ENCODE results near the gene LIN28B.

LIN28B gene

DNA sequence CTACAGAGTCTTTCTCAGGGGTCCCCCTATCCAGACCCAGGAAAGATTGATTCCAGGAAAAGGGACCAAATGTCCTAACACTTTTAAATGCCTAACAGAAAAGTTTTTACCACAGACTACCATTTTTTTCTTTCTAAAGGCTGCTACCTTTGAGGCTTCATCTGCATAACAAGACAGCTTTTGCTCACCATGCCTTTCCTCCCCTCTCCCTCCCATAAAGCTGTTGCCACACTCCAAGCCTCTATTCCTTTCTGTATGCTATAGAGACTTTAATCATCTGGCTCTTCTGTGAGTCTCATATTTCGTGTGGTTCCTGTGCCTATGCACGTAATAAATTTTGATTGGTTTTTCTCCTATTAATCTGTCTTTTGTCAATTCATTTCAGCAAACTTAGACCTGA lies 26.0 kb upstream of the LIN28B start:
- no peak for DNase-seq (ENCODE audit: low read depth, low spot score)
- in situ Hi-C loops (cut with HindIII; ENCODE audit: low sequenced_read_pairs), result no loop called here
- TF ChIP-seq, protein P1, sequence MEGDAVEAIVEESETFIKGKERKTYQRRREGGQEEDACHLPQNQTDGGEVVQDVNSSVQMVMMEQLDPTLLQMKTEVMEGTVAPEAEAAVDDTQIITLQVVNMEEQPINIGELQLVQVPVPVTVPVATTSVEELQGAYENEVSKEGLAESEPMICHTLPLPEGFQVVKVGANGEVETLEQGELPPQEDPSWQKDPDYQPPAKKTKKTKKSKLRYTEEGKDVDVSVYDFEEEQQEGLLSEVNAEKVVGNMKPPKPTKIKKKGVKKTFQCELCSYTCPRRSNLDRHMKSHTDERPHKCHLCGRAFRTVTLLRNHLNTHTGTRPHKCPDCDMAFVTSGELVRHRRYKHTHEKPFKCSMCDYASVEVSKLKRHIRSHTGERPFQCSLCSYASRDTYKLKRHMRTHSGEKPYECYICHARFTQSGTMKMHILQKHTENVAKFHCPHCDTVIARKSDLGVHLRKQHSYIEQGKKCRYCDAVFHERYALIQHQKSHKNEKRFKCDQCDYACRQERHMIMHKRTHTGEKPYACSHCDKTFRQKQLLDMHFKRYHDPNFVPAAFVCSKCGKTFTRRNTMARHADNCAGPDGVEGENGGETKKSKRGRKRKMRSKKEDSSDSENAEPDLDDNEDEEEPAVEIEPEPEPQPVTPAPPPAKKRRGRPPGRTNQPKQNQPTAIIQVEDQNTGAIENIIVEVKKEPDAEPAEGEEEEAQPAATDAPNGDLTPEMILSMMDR (IDR thresholded peaks at IDR 0.05; ENCODE audit: low read depth, low read length), result no peak
- no peak overlapping the region for H3K4me3 ChIP-seq (ENCODE audit: low read depth, low read length)

DNA sequence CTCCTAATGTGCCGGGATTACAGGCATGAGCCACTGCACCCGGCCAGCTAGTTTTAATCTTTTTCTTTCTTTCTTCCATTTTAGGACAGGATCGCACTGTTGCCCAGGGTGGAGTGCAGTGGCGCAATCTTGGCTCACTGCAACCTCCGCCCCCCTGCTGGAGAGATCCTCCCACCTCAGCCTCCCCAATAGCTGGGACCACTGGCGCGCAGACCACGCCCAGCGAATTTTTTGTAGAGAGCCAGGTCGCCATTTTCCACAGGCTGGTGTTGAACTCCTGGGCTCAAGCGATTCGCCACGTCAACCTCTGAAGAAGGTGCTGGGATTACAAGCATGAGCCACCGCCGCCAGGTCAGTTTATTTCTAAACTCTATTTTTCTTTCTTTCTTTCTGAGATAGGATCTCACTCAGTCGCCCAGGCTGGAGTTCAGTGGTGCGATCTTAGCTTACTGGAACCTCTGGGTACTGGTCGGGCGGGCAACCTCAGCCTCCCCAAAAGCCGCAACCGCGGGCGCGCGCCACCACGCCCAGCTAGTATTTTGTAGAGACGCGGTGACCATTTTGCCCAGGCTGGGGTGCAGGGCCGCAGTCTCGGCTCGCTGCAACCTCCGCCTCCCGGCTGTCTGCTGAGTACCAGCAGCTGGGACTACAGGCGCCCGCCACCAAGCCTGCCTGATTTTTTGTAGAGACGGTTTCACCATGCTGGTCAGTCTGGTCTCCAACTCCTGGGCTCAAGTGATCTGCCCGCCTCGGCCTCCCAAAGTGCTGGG lies 20.0 kb upstream of the LIN28B start:
- DNase-seq (ENCODE audit: low read depth, low spot score), result no peak
- TF ChIP-seq, protein P1 (IDR thresholded peaks at IDR 0.05; ENCODE audit: low read depth, low read length), result no peak
- in situ Hi-C loops (cut with HindIII; ENCODE audit: low sequenced_read_pairs), result no loop called here
- no peak overlapping the region for H3K4me3 ChIP-seq (ENCODE audit: low read depth, low read length)

DNA sequence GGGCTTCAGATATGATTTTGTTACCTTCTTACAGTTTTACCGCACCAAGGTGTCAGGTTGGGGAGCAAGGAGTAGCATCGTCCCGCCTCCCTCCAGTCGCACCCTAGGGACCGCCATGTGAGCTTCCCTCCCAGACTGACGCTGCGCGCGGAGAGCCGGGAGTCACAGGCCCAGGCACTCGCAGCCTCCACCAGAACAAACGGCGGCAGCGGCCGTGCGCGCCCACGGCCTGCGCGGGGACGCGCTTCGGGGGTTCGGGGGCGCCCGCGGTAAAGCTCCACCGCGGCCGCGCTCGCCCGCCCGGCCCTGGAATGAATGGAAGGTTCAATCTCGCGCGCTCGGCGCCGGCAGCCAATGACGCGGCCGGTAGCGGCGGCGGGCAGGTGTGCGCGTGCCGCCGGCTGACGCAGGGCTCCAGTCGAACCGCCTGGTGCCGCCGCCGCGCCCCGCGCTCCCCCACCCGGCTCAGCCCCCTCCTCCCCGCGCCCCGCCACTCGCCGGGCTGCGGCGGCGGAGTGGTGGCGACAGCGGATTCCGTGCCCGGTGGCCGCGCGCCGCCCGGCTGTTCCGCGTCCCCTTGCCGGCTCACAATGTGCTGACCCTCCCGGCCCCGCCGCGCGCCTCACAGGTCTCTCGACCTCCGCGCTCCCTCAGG lies 16.5 kb upstream of the LIN28B start:
- in situ Hi-C loops (cut with HindIII; ENCODE audit: low sequenced_read_pairs), result no loop called here
- peak overlapping the region; percentile 41 for H3K4me3 ChIP-seq (ENCODE audit: low read depth, low read length)
- no peak for DNase-seq (ENCODE audit: low read depth, low spot score)
- TF ChIP-seq, protein P1 (IDR thresholded peaks at IDR 0.05; ENCODE audit: low read depth, low read length), result no peak

DNA sequence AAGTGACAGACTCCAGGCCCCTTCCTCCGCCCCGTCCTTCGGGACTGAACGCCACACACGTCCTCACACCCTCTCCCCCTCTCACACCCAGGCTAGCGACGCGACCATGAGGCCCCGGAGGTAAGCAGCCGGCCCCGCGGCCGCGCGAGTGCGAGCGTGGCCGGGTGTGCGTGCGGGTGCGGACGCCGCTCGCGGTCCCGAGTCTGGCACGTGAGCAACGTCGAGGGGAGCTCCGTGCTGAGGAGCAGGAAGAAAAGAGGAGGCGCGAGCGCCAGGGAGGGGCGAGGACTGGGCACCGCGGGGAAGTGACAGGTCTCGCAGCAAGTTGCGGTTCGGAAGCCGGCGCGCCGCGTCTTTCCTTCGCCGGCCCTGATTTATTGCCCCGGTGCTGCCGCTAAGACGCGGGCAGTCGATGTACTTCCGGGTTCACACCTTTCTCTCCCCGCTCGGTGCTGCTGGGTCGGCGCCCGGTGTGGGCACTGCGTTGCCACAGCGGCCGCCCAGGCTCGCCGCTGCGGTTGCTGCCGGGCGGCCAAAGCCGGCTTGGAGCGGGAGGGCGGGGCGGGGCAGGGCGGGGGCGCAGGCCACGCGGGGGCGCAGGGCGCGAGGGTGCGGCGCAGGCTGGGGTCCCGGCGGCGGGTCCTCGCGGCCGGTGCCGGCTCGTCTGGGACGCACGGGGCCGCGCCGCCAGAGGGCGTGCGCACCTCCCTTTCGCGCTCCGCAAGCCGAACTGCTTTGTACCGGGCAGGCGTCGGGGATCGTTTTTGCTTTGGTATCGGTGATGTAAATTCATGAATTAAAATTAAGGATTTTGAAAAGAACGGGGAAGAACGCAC lies 15.8 kb upstream of the LIN28B start:
- in situ Hi-C loops (cut with HindIII; ENCODE audit: low sequenced_read_pairs), result no loop called here
- peak; percentile 32 for DNase-seq (ENCODE audit: low read depth, low spot score)
- H3K4me3 ChIP-seq (ENCODE audit: low read depth, low read length), result peak overlapping the region; percentile 41
- TF ChIP-seq, protein P1 (IDR thresholded peaks at IDR 0.05; ENCODE audit: low read depth, low read length), result peak; percentile 67

DNA sequence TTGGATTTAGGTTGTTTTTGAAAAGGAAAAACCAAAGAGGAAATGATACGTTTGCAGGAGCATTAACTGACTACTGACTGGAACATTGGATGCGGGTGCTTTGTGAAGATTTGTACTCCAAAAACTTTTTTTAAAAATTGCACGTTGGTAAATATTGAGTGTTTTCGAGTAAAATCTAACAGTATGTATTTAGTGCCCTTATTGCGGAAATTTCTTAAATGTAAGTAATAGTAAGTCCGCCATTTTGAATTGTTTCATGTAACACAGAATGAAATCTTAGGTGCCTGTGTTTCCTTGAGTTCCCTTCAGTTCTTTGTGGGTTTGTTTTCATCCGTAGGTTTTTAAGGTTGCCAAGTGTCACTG lies 15.2 kb upstream of the LIN28B start:
- H3K4me3 ChIP-seq (ENCODE audit: low read depth, low read length), result peak overlapping the region; percentile 27
- no peak for DNase-seq (ENCODE audit: low read depth, low spot score)
- TF ChIP-seq, protein P1 (IDR thresholded peaks at IDR 0.05; ENCODE audit: low read depth, low read length), result no peak
- in situ Hi-C loops (cut with HindIII; ENCODE audit: low sequenced_read_pairs), result no loop called here

DNA sequence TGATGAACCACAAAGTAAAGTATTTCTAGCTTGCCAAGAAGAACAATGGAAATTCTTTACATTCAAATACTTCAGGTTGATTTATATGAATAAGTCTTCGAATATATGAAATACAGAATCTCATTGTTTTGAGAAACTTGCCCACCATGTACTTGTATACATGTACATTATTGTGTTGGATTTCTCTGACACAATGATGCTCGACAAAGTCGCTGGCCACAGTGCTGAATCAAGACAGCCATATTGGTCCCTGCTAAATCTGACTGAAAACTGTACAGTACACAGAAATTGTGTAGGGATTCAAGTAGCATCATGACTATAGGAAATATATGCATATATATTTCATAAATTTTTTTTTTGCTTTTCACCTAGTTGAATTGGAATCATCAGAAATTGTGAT lies 13.1 kb upstream of the LIN28B start:
- in situ Hi-C loops (cut with HindIII; ENCODE audit: low sequenced_read_pairs), result no loop called here
- peak; percentile 26 for DNase-seq (ENCODE audit: low read depth, low spot score)
- TF ChIP-seq, protein P1 (IDR thresholded peaks at IDR 0.05; ENCODE audit: low read depth, low read length), result no peak

More for the DNA sequence above, 13.1 kb upstream of the LIN28B start:
- H3K4me3 ChIP-seq (ENCODE audit: low read depth, low read length), result no peak overlapping the region

Data from astrocyte of the spinal cord (primary cell).